GM12878 (cell line): ENCODE results near the gene CIPC.

Experiments
- ASH2L ChIP-seq: fragments of 300-600, 200-600 bp; sonication (generic); IDR thresholded peaks from 2 replicates; pipeline ENCODE4 v1.6.1; 2017; ENCODE audit warnings: low read depth, mild to moderate bottlenecking, borderline replicate concordance
- EP300 ChIP-seq, 2 experiments: fragments of 150-350 bp in 1 of 2; IDR thresholded peaks; 2 replicates each; pipeline ENCODE4 v1.6.1; 2011 to 2012; ENCODE audit warnings: low read depth in 2 of 2, low read length in 2 of 2, borderline replicate concordance in 1 of 2, improper control_type of control experiment in 1 of 2, inconsistent platforms in 1 of 2; ENCODE audit not compliant: control insufficient read depth in 1 of 2
- EZH2 ChIP-seq: IDR thresholded peaks from 2 replicates; pipeline ENCODE4 v1.6.1; 2012; ENCODE audit warnings: low read depth, mild to moderate bottlenecking, control low read depth, inconsistent platforms, low read length, borderline replicate concordance; ENCODE audit not compliant: control insufficient read depth
- MEF2A ChIP-seq: IDR thresholded peaks from 2 replicates; pipeline ENCODE4 v1.6.1; 2011; ENCODE audit warnings: low read depth, mild to moderate bottlenecking, low read length, moderate library complexity; ENCODE audit not compliant: insufficient read depth
- POLR2AphosphoS5 ChIP-seq: IDR thresholded peaks from 2 replicates; pipeline ENCODE4 v1.6.1; 2011; ENCODE audit warnings: mild to moderate bottlenecking, low read length, inconsistent platforms
- RELB ChIP-seq: fragments of 450-650 bp; IDR thresholded peaks from 2 replicates; pipeline ENCODE4 v1.6.1; 2017; ENCODE audit warnings: low read depth, mild to moderate bottlenecking, moderate library complexity

GRCh38 chr14:77131206-77131605 is 33.1 kb downstream of the CIPC start:
- TF ChIP-seq MEF2A: no peak
- TF ChIP-seq POLR2AphosphoS5: no peak
- no peak for TF ChIP-seq EP300 (IDR thresholded peaks at IDR 0.05; ENCODE audit: borderline replicate concordance in 1 of 2, control insufficient read depth in 1 of 2, low read depth in 2 of 2, low read length in 2 of 2)
- no peak for TF ChIP-seq ASH2L
- no peak for TF ChIP-seq EZH2
- no peak for TF ChIP-seq RELB
